Measurements from ENCODE around the gene FAM149B1.

Gene FAM149B1

GRCh38 chr10:73167783-73168464, at the start of gene FAM149B1, which contains the start of gene ECD:
Gene FAM149B1, plus strand, starts transcription at chr10:73168119. Its CDS starts 221 bp downstream, at chr10:73168340.
Gene ECD, minus strand, starts transcription at chr10:73168008. Its CDS starts 4,071 bp downstream, at chr10:73163937.
- Histone ChIP-seq H3K4me3 (ENCODE audit: low read depth in 1 of 2, low read length in 2 of 2) (peak within 1 kb of the TSS; percentile 89 to 100), H3K9me3 (ENCODE audit: control insufficient read depth in 1 of 2, low read length in 2 of 2) (no peaks in the 10 kb centered on the region), H3K36me3 (ENCODE audit: control insufficient read depth in 1 of 2, insufficient read depth in 2 of 2, low read length in 2 of 2) (peaks cover 3 to 9% of the 10 kb centered on the region in 2 donors), H3K9ac (ENCODE audit: low read depth in 1 of 2, low read length in 2 of 2) (peak within 1 kb of the TSS; percentile 87 to 99), H3K27ac (ENCODE audit: low read depth, low read length) (peak within 1 kb of the TSS; percentile 79), H3K27me3 (ENCODE audit: control insufficient read depth in 1 of 2, insufficient read depth in 2 of 2, low read length in 2 of 2) (no peaks in the 10 kb centered on the region), H3K4me1 (ENCODE audit: control insufficient read depth in 1 of 2, insufficient read depth in 2 of 2, low read length in 2 of 2) (peaks cover 7 to 18% of the 10 kb centered on the region in 2 donors)

- Histone ChIP-seq H3K27ac (ENCODE audit: low read depth, low read length) (no peak overlapping the region), H3K4me1 (ENCODE audit: control insufficient read depth in 1 of 2, insufficient read depth in 2 of 2, low read length in 2 of 2) (no peaks in the 10 kb centered on the region), H3K9ac (ENCODE audit: low read depth in 1 of 2, low read length in 2 of 2) (no peak overlapping the region), H3K27me3 (ENCODE audit: control insufficient read depth in 1 of 2, insufficient read depth in 2 of 2, low read length in 2 of 2) (no peaks in the 10 kb centered on the region), H3K36me3 (ENCODE audit: control insufficient read depth in 1 of 2, insufficient read depth in 2 of 2, low read length in 2 of 2) (peaks cover 8 to 19% of the 10 kb centered on the region in 2 donors), H3K4me3 (ENCODE audit: low read depth in 1 of 2, low read length in 2 of 2) (no peak overlapping the region), H3K9me3 (ENCODE audit: control insufficient read depth in 1 of 2, low read length in 2 of 2) (no peaks in the 10 kb centered on the region)
These were observed 48.5 kb upstream of the FAM149B1 start for GRCh38 chr10:73119457-73119856.

- Histone ChIP-seq H3K9me3 (ENCODE audit: control insufficient read depth in 1 of 2, low read length in 2 of 2) (no peaks in the 10 kb centered on the region), H3K4me3 (ENCODE audit: low read depth in 1 of 2, low read length in 2 of 2) (no peak overlapping the region), H3K36me3 (ENCODE audit: control insufficient read depth in 1 of 2, insufficient read depth in 2 of 2, low read length in 2 of 2) (peaks cover 9 to 18% of the 10 kb centered on the region in 2 donors), H3K9ac (ENCODE audit: low read depth in 1 of 2, low read length in 2 of 2) (no peak overlapping the region), H3K27me3 (ENCODE audit: control insufficient read depth in 1 of 2, insufficient read depth in 2 of 2, low read length in 2 of 2) (no peaks in the 10 kb centered on the region), H3K27ac (ENCODE audit: low read depth, low read length) (no peak overlapping the region), H3K4me1 (ENCODE audit: control insufficient read depth in 1 of 2, insufficient read depth in 2 of 2, low read length in 2 of 2) (no peaks in the 10 kb centered on the region)
These were observed 48.0 kb upstream of the FAM149B1 start for GRCh38 chr10:73119952-73120351.

- H3K9me3 ChIP-seq (ENCODE audit: control insufficient read depth in 1 of 2, low read length in 2 of 2) = no peaks in the 10 kb centered on the region
- H3K27me3 ChIP-seq (ENCODE audit: control insufficient read depth in 1 of 2, insufficient read depth in 2 of 2, low read length in 2 of 2) = no peaks in the 10 kb centered on the region
- H3K4me3 ChIP-seq (ENCODE audit: low read depth in 1 of 2, low read length in 2 of 2) = no peak overlapping the region
- H3K27ac ChIP-seq (ENCODE audit: low read depth, low read length) = no peak overlapping the region
- H3K4me1 ChIP-seq (ENCODE audit: control insufficient read depth in 1 of 2, insufficient read depth in 2 of 2, low read length in 2 of 2) = no peaks in the 10 kb centered on the region
- H3K36me3 ChIP-seq (ENCODE audit: control insufficient read depth in 1 of 2, insufficient read depth in 2 of 2, low read length in 2 of 2) = peaks cover 16 to 40% of the 10 kb centered on the region in 2 donors
- H3K9ac ChIP-seq (ENCODE audit: low read depth in 1 of 2, low read length in 2 of 2) = no peak overlapping the region
These were observed 41.6 kb upstream of the FAM149B1 start for GRCh38 chr10:73126343-73126742.

- H3K36me3 ChIP-seq (ENCODE audit: control insufficient read depth in 1 of 2, insufficient read depth in 2 of 2, low read length in 2 of 2) = peaks cover 22 to 64% of the 10 kb centered on the region in 2 donors
- H3K27ac ChIP-seq (ENCODE audit: low read depth, low read length) = no peak overlapping the region
These were observed 36.6 kb upstream of the FAM149B1 start for GRCh38 chr10:73131301-73131700.

GRCh38 chr10:73131913-73132686, 35.8 kb upstream of the FAM149B1 start:
- Histone ChIP-seq H3K4me1 (ENCODE audit: control insufficient read depth in 1 of 2, insufficient read depth in 2 of 2, low read length in 2 of 2) (no peaks in the 10 kb centered on the region), H3K27ac (ENCODE audit: low read depth, low read length) (no peak overlapping the region), H3K9ac (ENCODE audit: low read depth in 1 of 2, low read length in 2 of 2) (no peak overlapping the region), H3K27me3 (ENCODE audit: control insufficient read depth in 1 of 2, insufficient read depth in 2 of 2, low read length in 2 of 2) (no peaks in the 10 kb centered on the region), H3K36me3 (ENCODE audit: control insufficient read depth in 1 of 2, insufficient read depth in 2 of 2, low read length in 2 of 2) (peaks cover 22 to 62% of the 10 kb centered on the region in 2 donors), H3K9me3 (ENCODE audit: control insufficient read depth in 1 of 2, low read length in 2 of 2) (no peaks in the 10 kb centered on the region), H3K4me3 (ENCODE audit: low read depth in 1 of 2, low read length in 2 of 2) (no peak overlapping the region)

More at GRCh38 chr10:73131301-73131700, 36.6 kb upstream of the FAM149B1 start:
- Histone ChIP-seq H3K9ac (ENCODE audit: low read depth in 1 of 2, low read length in 2 of 2) (no peak overlapping the region), H3K4me1 (ENCODE audit: control insufficient read depth in 1 of 2, insufficient read depth in 2 of 2, low read length in 2 of 2) (no peaks in the 10 kb centered on the region), H3K4me3 (ENCODE audit: low read depth in 1 of 2, low read length in 2 of 2) (no peak overlapping the region), H3K27me3 (ENCODE audit: control insufficient read depth in 1 of 2, insufficient read depth in 2 of 2, low read length in 2 of 2) (no peaks in the 10 kb centered on the region), H3K9me3 (ENCODE audit: control insufficient read depth in 1 of 2, low read length in 2 of 2) (no peaks in the 10 kb centered on the region)

- no peak overlapping the region for H3K4me3 ChIP-seq (ENCODE audit: low read depth in 1 of 2, low read length in 2 of 2)
- peaks cover 29 to 75% of the 10 kb centered on the region in 2 donors for H3K36me3 ChIP-seq (ENCODE audit: control insufficient read depth in 1 of 2, insufficient read depth in 2 of 2, low read length in 2 of 2)
- H3K9me3 ChIP-seq (ENCODE audit: control insufficient read depth in 1 of 2, low read length in 2 of 2) = no peaks in the 10 kb centered on the region
- H3K9ac ChIP-seq (ENCODE audit: low read depth in 1 of 2, low read length in 2 of 2) = no peak overlapping the region
- H3K27ac ChIP-seq (ENCODE audit: low read depth, low read length) = no peak overlapping the region
- H3K27me3 ChIP-seq (ENCODE audit: control insufficient read depth in 1 of 2, insufficient read depth in 2 of 2, low read length in 2 of 2) = no peaks in the 10 kb centered on the region
- no peaks in the 10 kb centered on the region for H3K4me1 ChIP-seq (ENCODE audit: control insufficient read depth in 1 of 2, insufficient read depth in 2 of 2, low read length in 2 of 2)
These were observed 33.2 kb upstream of the FAM149B1 start for GRCh38 chr10:73134727-73135126.

GRCh38 chr10:73136627-73137026, 31.3 kb upstream of the FAM149B1 start:
- peaks cover 21 to 66% of the 10 kb centered on the region in 2 donors for H3K36me3 ChIP-seq (ENCODE audit: control insufficient read depth in 1 of 2, insufficient read depth in 2 of 2, low read length in 2 of 2)
- no peak overlapping the region for H3K9ac ChIP-seq (ENCODE audit: low read depth in 1 of 2, low read length in 2 of 2)
- H3K9me3 ChIP-seq (ENCODE audit: control insufficient read depth in 1 of 2, low read length in 2 of 2) = no peaks in the 10 kb centered on the region
- H3K27me3 ChIP-seq (ENCODE audit: control insufficient read depth in 1 of 2, insufficient read depth in 2 of 2, low read length in 2 of 2) = no peaks in the 10 kb centered on the region
- no peak overlapping the region for H3K4me3 ChIP-seq (ENCODE audit: low read depth in 1 of 2, low read length in 2 of 2)
- no peak overlapping the region for H3K27ac ChIP-seq (ENCODE audit: low read depth, low read length)
- H3K4me1 ChIP-seq (ENCODE audit: control insufficient read depth in 1 of 2, insufficient read depth in 2 of 2, low read length in 2 of 2) = no peaks in the 10 kb centered on the region

- Histone ChIP-seq H3K27me3 (ENCODE audit: control insufficient read depth in 1 of 2, insufficient read depth in 2 of 2, low read length in 2 of 2) (no peaks in the 10 kb centered on the region), H3K36me3 (ENCODE audit: control insufficient read depth in 1 of 2, insufficient read depth in 2 of 2, low read length in 2 of 2) (peaks cover 19 to 62% of the 10 kb centered on the region in 2 donors), H3K4me3 (ENCODE audit: low read depth in 1 of 2, low read length in 2 of 2) (no peak overlapping the region), H3K27ac (ENCODE audit: low read depth, low read length) (no peak overlapping the region), H3K9me3 (ENCODE audit: control insufficient read depth in 1 of 2, low read length in 2 of 2) (no peaks in the 10 kb centered on the region), H3K4me1 (ENCODE audit: control insufficient read depth in 1 of 2, insufficient read depth in 2 of 2, low read length in 2 of 2) (no peaks in the 10 kb centered on the region), H3K9ac (ENCODE audit: low read depth in 1 of 2, low read length in 2 of 2) (no peak overlapping the region)
These were observed 28.7 kb upstream of the FAM149B1 start for GRCh38 chr10:73139251-73139650.

- no peaks in the 10 kb centered on the region for H3K4me1 ChIP-seq (ENCODE audit: control insufficient read depth in 1 of 2, insufficient read depth in 2 of 2, low read length in 2 of 2)
- H3K36me3 ChIP-seq (ENCODE audit: control insufficient read depth in 1 of 2, insufficient read depth in 2 of 2, low read length in 2 of 2) = peaks cover 19 to 58% of the 10 kb centered on the region in 2 donors
- no peaks in the 10 kb centered on the region for H3K9me3 ChIP-seq (ENCODE audit: control insufficient read depth in 1 of 2, low read length in 2 of 2)
- no peak overlapping the region for H3K27ac ChIP-seq (ENCODE audit: low read depth, low read length)
- H3K9ac ChIP-seq (ENCODE audit: low read depth in 1 of 2, low read length in 2 of 2) = no peak overlapping the region
- H3K27me3 ChIP-seq (ENCODE audit: control insufficient read depth in 1 of 2, insufficient read depth in 2 of 2, low read length in 2 of 2) = no peaks in the 10 kb centered on the region
- no peak overlapping the region for H3K4me3 ChIP-seq (ENCODE audit: low read depth in 1 of 2, low read length in 2 of 2)
These were observed 26.3 kb upstream of the FAM149B1 start for GRCh38 chr10:73141603-73142002.

Measured in duodenal mucosa (tissue), 2 donors.